Measurements from ENCODE around the gene CNIH3. TPM values are rescaled to one million over a fixed set of nuclear protein-coding genes. Genes with fewer than 3 reads are reported as not detected.

Gene CNIH3
- total RNA-seq, 1 experiment from 2014 or later, result 24.5 TPM

- DNase-seq (ENCODE audit: low read depth), result no peak
Observed at GRCh38 chr1:224744521-224744920, 128.4 kb downstream of the CNIH3 start.

DNA sequence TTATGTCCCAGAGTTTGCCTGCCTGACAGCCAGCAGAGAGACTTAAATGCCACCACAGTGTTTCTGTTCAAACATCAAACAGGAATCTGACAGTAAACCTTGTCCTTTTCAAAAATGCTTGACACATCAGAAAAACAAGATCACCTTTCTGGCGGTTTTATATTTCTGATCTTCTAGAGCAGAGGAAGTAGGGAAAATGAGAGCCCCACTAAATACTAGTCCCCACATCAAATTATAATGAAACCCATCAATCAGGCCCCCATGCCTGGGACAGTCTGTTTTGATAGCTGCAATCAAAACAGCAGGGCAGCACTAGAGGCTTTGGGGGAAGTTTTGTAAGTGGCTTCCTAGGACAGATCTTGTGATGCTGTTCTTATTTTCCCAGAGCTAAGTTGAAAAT, 129.3 kb downstream of the CNIH3 start:
- DNase-seq (ENCODE audit: low read depth), result no peak

GRCh38 chr1:224745924-224746323, 129.8 kb downstream of the CNIH3 start:
- no peak for DNase-seq (ENCODE audit: low read depth)

GRCh38 chr1:224747578-224747977, 131.5 kb downstream of the CNIH3 start:
- peak; percentile 87 for DNase-seq (ENCODE audit: low read depth)

DNA sequence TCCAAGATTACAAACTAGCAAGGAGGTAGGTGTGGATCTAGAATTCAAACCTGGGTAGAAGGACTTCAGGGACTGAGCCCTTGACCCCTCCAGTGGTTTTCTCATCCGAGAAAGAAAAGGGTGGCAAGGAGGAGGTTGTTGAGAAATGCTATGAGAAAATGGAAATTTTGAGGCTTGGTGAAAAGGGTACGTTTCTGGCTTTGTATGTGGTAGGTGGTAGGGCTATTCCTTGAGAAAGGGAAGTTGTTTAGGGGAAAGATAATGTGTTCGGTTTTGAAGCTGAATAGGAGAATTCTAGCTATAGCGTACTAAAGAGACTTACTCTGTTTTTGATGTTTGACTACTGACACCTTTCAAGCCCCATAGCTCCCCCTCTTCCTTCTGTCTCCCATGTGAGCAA, 133.8 kb downstream of the CNIH3 start:
- no peak for DNase-seq (ENCODE audit: low read depth)

DNA sequence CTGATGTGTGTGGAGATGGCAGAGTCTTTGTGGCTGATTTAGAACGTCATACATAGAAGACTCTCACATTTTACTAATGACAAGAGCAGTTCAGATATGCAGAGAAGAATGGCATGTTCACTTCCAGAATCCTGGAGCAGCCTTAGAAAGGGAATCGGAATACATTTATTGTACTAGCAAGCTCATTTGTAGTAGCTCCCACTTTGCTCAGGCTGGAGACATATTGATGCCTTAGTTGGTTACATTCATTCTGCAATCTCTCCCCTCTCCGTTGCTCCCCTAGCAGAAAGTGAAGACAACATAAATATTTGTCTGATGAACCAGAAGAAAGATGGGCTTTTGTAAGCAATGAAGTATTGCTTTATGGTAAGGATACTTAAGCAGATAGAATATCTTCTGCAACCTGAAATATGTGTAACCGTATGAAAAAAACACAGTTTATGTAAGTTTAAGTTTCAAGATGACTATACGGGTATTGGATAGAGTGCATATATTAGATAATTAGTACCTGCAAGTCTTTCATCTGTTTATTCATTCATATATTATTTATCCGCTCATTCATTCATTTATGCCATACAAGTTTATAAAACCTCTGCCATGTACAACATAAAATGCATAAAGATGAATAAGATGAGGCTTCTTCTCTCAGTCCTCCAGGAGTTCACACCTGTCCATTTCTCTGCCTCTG, 135.7 kb downstream of the CNIH3 start:
- DNase-seq (ENCODE audit: low read depth), result no peak

DNA sequence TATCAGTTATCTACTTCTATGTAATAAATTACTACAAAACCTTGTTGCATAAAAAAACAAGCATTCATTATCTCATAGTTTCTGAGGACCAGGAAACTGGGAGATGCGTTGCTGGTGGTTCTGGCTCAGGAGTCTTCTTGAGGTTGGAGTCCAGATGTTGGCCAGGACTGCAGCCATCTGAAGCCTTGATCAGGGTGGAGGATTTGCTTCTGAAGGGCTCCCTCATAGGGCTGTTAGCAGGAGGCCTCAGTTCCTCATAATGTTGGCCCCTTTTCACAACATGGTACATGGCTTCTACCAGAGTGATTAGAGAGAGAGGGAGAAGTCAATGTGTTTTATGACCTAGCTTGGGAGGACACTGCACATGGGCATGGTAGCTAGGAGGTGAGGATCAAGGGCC, 137.4 kb downstream of the CNIH3 start:
- DNase-seq (ENCODE audit: low read depth), result no peak

- DNase-seq (ENCODE audit: low read depth), result no peak
Observed at GRCh38 chr1:224755586-224755985, 139.5 kb downstream of the CNIH3 start.

GRCh38 chr1:224757508-224757907, 141.4 kb downstream of the CNIH3 start:
- no peak for DNase-seq (ENCODE audit: low read depth)

GRCh38 chr1:224759135-224759534, 143.0 kb downstream of the CNIH3 start:
- DNase-seq (ENCODE audit: low read depth), result no peak

DNA sequence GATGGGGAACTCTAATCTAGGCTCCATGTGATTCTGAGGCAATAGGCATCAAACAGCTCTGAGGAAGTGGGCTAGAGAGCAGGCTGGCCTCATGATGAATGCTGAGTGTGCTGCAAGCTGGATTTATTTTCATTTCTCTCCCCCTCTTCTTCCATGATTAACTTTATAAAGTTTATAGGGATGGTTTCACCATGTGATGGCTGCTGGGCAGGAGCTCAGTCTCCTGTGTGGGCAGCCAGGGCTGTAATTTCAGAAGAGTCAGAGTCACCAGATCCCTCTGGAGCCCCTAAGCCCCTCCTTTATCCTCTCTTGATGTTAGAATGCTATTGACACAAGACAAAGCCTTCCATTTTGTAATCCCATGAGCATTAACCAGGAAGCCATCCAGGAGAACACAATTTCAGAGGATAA, 143.6 kb downstream of the CNIH3 start:
- no peak for DNase-seq (ENCODE audit: low read depth)

- DNase-seq (ENCODE audit: low read depth), result no peak
Observed at GRCh38 chr1:224760163-224760562, 144.0 kb downstream of the CNIH3 start.

DNA sequence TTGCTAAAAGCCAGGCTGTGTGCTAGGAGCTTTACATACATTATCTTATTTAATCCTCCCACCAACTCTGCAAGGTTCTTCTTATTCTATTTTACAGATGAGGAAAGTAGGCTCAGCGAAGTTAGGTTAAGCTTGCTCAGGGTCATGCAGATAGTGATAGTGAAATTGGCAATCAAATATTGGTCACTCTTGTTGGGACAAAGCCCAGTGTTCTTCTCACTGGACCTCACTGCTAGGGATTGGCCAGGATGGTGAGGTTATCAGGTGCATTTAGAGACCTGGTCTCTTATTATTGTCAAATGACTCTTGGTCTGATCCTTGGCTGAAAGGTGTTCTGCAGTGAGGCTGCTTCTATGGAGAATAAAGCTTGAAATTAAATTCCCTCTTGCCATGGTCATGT, 145.1 kb downstream of the CNIH3 start:
- DNase-seq (ENCODE audit: low read depth), result no peak

- no peak for DNase-seq (ENCODE audit: low read depth)
Observed at GRCh38 chr1:224762046-224762445, 145.9 kb downstream of the CNIH3 start.

DNA sequence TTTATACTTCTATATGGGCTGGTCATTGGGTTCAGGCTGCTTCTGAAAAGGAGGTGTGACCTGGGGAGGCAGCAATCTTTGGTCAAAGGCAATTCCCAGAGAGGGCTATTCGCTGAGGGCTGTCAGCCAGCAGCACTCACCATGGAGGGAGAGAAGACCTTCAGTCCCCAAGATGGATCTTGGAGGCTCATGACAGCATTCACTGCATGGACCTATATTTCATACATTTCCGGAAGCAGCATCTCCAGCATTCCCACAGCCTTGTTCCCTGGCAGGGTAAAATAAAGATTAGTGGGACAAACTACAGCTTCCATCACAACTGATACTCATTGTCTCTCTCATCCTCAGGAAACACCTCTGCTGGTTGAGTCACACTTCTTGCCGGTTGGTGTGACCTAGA, 146.6 kb downstream of the CNIH3 start:
- DNase-seq (ENCODE audit: low read depth), result no peak

GRCh38 chr1:224763126-224763775, 147.1 kb downstream of the CNIH3 start:
- DNase-seq (ENCODE audit: low read depth), result peak; percentile 26

GRCh38 chr1:224766266-224766665, 150.1 kb downstream of the CNIH3 start:
- DNase-seq (ENCODE audit: low read depth), result no peak

DNA sequence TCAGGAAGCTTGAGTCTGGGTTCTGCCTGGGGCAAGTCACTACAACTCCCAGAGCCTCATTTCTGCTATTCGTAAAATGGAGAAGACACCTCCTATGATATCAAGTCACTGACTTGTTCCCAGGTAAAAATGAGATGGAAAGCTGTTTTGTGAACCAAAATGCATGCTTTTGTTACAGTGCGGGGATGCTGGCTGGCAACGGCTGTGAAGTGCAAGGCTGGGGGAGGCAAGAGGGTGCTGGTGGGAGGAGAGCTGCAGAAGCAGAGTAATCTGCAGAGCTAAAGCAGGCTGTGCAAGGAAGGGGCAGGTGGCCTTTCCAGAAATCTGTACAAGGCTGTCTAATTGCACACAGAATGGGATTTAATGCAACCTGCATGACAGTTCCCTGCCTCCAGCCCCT, 150.9 kb downstream of the CNIH3 start:
- no peak for DNase-seq (ENCODE audit: low read depth)

GRCh38 chr1:224767676-224768075, 151.6 kb downstream of the CNIH3 start:
- DNase-seq (ENCODE audit: low read depth), result no peak

DNA sequence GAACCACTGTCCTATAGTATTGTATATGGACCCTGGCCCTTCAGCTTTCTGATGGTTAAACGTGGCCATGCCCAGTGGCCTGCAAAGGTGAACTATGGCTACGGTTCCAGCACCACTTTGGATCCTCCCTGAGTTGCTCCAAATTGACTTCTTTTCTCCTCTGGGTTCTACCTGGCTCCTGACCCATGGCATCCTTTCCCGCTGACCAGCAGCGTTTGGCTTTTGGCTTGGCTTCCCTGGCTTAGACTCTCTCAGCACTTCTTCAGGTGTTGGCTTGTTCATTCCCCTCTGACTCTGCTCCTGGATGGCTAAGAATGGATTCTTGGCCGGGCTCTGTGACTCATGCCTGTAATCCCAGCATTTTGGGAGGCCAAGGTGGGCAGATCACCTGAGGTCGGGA, 152.9 kb downstream of the CNIH3 start:
- no peak for DNase-seq (ENCODE audit: low read depth)

GRCh38 chr1:224769452-224770335, 153.6 kb downstream of the CNIH3 start:
- DNase-seq (ENCODE audit: low read depth), result peak; percentile 46

DNA sequence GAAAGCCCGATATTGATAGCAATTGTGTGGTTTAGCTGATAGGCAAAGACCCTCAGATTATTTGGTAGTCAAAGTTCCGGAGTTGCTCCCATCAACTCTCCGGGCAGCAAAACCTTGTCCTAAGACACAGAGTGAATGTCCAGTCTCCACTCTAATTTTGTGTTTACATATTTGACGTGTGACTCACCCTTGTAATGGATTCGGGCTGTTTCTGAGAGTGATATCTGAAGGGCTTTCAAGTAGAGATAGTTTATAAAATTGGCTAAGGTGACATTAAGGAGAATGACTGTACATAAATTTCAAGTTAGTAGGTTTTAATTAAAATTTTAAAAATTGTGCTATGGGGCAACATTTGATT, 154.2 kb downstream of the CNIH3 start:
- peak; percentile 79 for DNase-seq (ENCODE audit: low read depth)

GRCh38 chr1:224773646-224774045, 157.5 kb downstream of the CNIH3 start:
- DNase-seq (ENCODE audit: low read depth), result no peak
